OCI-LY7 (cell line): ENCODE results near the gene ST3GAL3. TPM values are rescaled to one million over a fixed set of nuclear protein-coding genes. Genes with fewer than 3 reads are reported as not detected.
A peak's percentile ranks its signal among the peaks of the same experiment; 100 is the strongest.

Experiments
- BruUV-seq: library from RNA; stranded (reverse); fragments of 400-500 nt; replicated peaks from 2 replicates; lab custom pipeline; 2021; lab: Mats Ljungman, UMichigan
- CTCF ChIA-PET: fragments of 300-600 bp; sonication (Branson Sonifier 250); formaldehyde crosslinking; loops from one replicate; lab custom pipeline; 2022; ENCODE audit warnings: antibody characterized with exemption; ENCODE audit not compliant: unreplicated experiment; lab: Charles Lee
- POLR2A ChIA-PET: fragments of 300-600 bp; sonication (Branson Sonifier 250); formaldehyde crosslinking; loops from one replicate; lab custom pipeline; 2022; ENCODE audit warnings: antibody characterized with exemption; lab: Charles Lee
- DNase-seq: peaks from one replicate; pipeline ENCODE4 v3.0.0-alpha.2; 2015; ENCODE audit warnings: low spot score
- H2AFZ ChIP-seq: fragments of 200-600 bp; sonication (generic), shearing (Covaris generic); 2 replicates; pipeline ENCODE4 v1.6.1; 2014; ENCODE audit warnings: mild to moderate bottlenecking, antibody characterized with exemption, low read length, moderate library complexity
- H3K27ac ChIP-seq: fragments of 200-600 bp; sonication (generic); 2 replicates; pipeline ENCODE4 v1.5.1; 2014; ENCODE audit warnings: mixed run types, low read depth, mild to moderate bottlenecking, moderate library complexity, low read length, inconsistent platforms; ENCODE audit not compliant: poor library complexity, severe bottlenecking
- H3K36me3 ChIP-seq: fragments of 200-600 bp; sonication (generic); 2 replicates; pipeline ENCODE4 v1.6.1; 2014; ENCODE audit warnings: mild to moderate bottlenecking, antibody characterized with exemption, low read length, moderate library complexity, mixed read lengths; ENCODE audit not compliant: insufficient read depth
- H3K4me1 ChIP-seq: fragments of 200-600 bp; sonication (generic); 2 replicates; pipeline ENCODE4 v1.5.1; 2014; ENCODE audit warnings: mild to moderate bottlenecking, low read length; ENCODE audit not compliant: insufficient read depth, poor library complexity, severe bottlenecking
- H3K4me2 ChIP-seq: fragments of 200-600 bp; sonication (generic); 2 replicates; pipeline ENCODE4 v1.6.1; 2014; ENCODE audit warnings: mild to moderate bottlenecking, low read length
- H3K4me3 ChIP-seq: fragments of 200-600 bp; sonication (generic); 2 replicates; pipeline ENCODE4 v1.5.1; 2014; ENCODE audit warnings: mild to moderate bottlenecking, low read depth, low read length; ENCODE audit not compliant: poor library complexity, severe bottlenecking
- H3K79me2 ChIP-seq: fragments of 200-600 bp; sonication (generic); 2 replicates; pipeline ENCODE4 v1.6.1; 2016; ENCODE audit warnings: low read depth, mild to moderate bottlenecking, low read length, moderate library complexity, mixed read lengths; ENCODE audit not compliant: insufficient read depth
- H3K9me2 ChIP-seq: fragments of 200-600 bp; sonication (generic); 2 replicates; pipeline ENCODE4 v1.6.1; 2016; ENCODE audit warnings: mild to moderate bottlenecking, low read length, mixed read lengths; ENCODE audit not compliant: insufficient read depth
- H3K9me3 ChIP-seq: fragments of 200-600 bp; sonication (generic); 2 replicates; pipeline ENCODE4 v1.6.1; 2014; ENCODE audit warnings: mild to moderate bottlenecking, mixed run types, low read length, mixed read lengths
- H4K20me1 ChIP-seq: fragments of 200-600 bp; sonication (generic); 2 replicates; pipeline ENCODE4 v1.6.1; 2014; ENCODE audit warnings: mild to moderate bottlenecking, antibody characterized with exemption, low read length, moderate library complexity, mixed read lengths; ENCODE audit not compliant: insufficient read depth
- EZH2phosphoT487 ChIP-seq: fragments of 200-600 bp; sonication (generic); IDR thresholded peaks from 2 replicates; pipeline ENCODE4 v1.6.1; 2018; ENCODE audit warnings: low read depth, borderline replicate concordance, mild to moderate bottlenecking, mixed run types, antibody characterized with exemption, low read length, moderate library complexity, mixed read lengths
- intact Hi-C: fragments of 100-400 bp; cut with micrococcal nuclease; formaldehyde crosslinking; loops from one replicate; pipeline ENCODE4 v1.10.0; 2022; ENCODE audit not compliant: unreplicated experiment
- total RNA-seq, 2 experiments: library from RNA; depleted of rRNA in 1 of 2; stranded (reverse); fragments of >200 nt in 1 of 2; shearing (Covaris generic) in 1 of 2; gene quantifications; 2 replicates each; pipeline ENCODE4 v1.2.3, GENCODE V29; 2014 to 2022
- TF ChIP-seq, protein P1 (sequence below): fragments of 200-600 bp; sonication (generic); conservative IDR thresholded peaks from 2 replicates; pipeline ENCODE4 v1.5.1; 2014; ENCODE audit warnings: mild to moderate bottlenecking, antibody characterized with exemption, low read length, moderate library complexity, mixed read lengths

The ST3GAL3 gene
- total RNA-seq, 2 experiments from 2014 or later, result 24.0 to 45.0 TPM

DNA sequence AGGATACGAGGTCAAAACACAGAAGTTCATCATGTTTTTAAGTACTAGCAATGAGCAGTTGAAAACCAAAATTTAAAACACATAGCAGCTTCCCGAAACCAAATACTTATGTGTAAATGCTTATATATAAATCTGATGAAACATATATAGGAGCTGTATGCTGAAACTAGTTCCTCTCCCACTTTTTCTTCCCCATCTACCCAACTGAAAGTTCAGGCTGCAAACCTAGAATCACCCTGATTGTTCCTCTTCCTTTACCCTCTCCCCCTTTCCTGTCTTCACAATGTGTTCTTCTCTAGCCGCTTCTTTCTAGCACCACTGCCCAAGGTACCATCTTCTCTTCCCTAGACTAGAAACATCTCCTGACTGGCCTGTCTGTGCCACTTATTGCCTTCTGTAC, 90.6 kb downstream of the ST3GAL3 start:
- no peaks in the 10 kb centered on the region for H3K79me2 ChIP-seq
- intact Hi-C loops, result no loop called here
- POLR2A ChIA-PET, result no interaction called here
- DNase-seq, result no peak
- H3K27ac ChIP-seq, result no peak overlapping the region
- H3K4me1 ChIP-seq, result peaks cover 5% of the 10 kb centered on the region
- H3K4me3 ChIP-seq, result no peak overlapping the region
- no peak overlapping the region for H3K4me2 ChIP-seq
- BruUV-seq, result no TSS peak
- CTCF ChIA-PET, result no interaction called here
- no peaks in the 10 kb centered on the region for H4K20me1 ChIP-seq
- H3K36me3 ChIP-seq, result peaks cover 11% of the 10 kb centered on the region
- TF ChIP-seq EZH2phosphoT487, result no peak
- TF ChIP-seq, protein P1, sequence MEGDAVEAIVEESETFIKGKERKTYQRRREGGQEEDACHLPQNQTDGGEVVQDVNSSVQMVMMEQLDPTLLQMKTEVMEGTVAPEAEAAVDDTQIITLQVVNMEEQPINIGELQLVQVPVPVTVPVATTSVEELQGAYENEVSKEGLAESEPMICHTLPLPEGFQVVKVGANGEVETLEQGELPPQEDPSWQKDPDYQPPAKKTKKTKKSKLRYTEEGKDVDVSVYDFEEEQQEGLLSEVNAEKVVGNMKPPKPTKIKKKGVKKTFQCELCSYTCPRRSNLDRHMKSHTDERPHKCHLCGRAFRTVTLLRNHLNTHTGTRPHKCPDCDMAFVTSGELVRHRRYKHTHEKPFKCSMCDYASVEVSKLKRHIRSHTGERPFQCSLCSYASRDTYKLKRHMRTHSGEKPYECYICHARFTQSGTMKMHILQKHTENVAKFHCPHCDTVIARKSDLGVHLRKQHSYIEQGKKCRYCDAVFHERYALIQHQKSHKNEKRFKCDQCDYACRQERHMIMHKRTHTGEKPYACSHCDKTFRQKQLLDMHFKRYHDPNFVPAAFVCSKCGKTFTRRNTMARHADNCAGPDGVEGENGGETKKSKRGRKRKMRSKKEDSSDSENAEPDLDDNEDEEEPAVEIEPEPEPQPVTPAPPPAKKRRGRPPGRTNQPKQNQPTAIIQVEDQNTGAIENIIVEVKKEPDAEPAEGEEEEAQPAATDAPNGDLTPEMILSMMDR, result no peak
- H3K9me3 ChIP-seq, result no peaks in the 10 kb centered on the region
- H3K9me2 ChIP-seq, result no peaks in the 10 kb centered on the region
- no peak overlapping the region for H2AFZ ChIP-seq

DNA sequence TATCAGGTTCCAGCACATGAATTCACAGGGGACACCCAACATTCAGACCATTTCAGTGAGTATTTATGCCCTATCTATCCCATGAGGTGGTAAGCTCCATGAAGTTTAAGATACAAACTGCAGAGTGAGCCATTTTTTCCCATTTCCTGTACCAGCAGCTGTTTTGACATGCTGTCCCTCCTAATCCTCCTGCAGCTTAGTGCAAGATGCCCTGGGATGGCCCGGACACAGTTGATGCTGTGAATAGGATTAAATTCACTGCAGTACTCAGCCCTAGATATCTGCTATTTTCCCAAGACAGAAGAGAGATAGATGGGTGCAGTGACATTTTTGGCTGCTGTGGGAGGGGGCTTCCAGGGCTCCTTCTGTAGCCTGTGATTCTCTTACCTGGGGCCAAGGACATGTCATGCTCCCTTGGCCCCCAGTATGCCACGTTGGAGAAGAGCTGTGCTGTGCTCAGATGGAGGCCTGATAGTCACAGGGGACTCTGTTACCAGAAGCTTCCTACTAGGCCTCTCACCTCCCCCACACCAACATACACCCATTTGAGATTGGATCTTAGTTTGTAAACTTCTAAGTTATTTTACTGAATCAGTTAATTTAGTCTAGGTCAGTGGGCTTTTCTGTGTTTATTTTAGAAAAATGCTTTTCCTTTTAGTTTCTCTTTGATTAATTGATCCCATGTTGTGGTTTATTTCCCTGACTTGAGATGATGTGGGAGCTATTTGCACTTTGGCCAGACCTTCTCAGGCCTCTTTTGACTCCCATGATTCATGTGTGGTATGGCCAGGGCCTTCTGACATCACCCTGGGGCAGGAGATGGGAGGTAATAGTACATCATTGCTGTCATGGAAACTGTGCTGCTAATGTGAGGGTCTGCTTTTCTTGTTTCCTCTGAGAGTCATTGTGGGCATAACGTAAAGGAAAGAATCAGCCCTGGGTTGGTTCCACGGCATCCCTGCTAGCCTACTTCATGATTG, 92.6 kb downstream of the ST3GAL3 start:
- POLR2A ChIA-PET, result no interaction called here
- Histone ChIP-seq H3K4me3 (no peak overlapping the region), H3K9me2 (no peaks in the 10 kb centered on the region), H3K79me2 (no peaks in the 10 kb centered on the region), H3K4me1 (peaks cover 14% of the 10 kb centered on the region), H3K36me3 (peaks cover 10% of the 10 kb centered on the region), H2AFZ (no peak overlapping the region), H3K27ac (no peak overlapping the region), H3K9me3 (no peaks in the 10 kb centered on the region), H4K20me1 (no peaks in the 10 kb centered on the region), H3K4me2 (no peak overlapping the region)
- TF ChIP-seq EZH2phosphoT487, result no peak
- CTCF ChIA-PET, result no interaction called here
- no TSS peak for BruUV-seq
- intact Hi-C loops, result no loop called here
- DNase-seq, result no peak

DNA sequence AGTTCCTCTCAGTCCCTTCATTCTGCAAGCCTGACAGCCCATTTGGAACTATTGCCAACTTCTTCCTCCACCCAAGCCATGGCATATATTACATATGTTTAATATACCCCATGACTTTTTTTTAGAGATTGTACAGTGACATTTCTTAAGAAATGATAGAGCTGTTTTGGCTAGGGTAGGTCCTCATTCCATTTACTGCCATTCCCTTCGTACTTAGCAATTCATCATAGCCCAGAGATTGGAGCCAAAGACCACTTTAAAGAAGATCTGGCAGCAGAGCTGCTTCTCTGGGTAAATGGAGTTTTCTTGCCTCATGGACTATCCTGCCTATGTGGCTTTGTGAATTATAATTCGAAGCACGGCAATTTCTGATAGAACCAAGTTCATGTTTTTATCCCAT, 93.4 kb downstream of the ST3GAL3 start:
- intact Hi-C loops, result no loop called here

More for the DNA sequence above, 93.4 kb downstream of the ST3GAL3 start:
- no TSS peak for BruUV-seq
- H3K4me3 ChIP-seq, result no peak overlapping the region
- no peak overlapping the region for H3K27ac ChIP-seq
- TF ChIP-seq, protein P1, result no peak
- no peak for TF ChIP-seq EZH2phosphoT487
- ChIA-PET CTCF (no interaction called here), POLR2A (no interaction called here)
- no peaks in the 10 kb centered on the region for H3K9me2 ChIP-seq
- no peaks in the 10 kb centered on the region for H4K20me1 ChIP-seq
- H3K4me1 ChIP-seq, result peaks cover 14% of the 10 kb centered on the region
- no peaks in the 10 kb centered on the region for H3K9me3 ChIP-seq
- H3K79me2 ChIP-seq, result no peaks in the 10 kb centered on the region
- 0 out of 2 replicates have a peak overlapping the region, but pooled peaks have one; percentile 1 for H3K4me2 ChIP-seq
- peaks cover 10% of the 10 kb centered on the region for H3K36me3 ChIP-seq
- no peak overlapping the region for H2AFZ ChIP-seq
- no peak for DNase-seq
